H1 (cell line): Measurements from ENCODE around the gene LRRC37A. TPM values are rescaled to one million over a fixed set of nuclear protein-coding genes. Genes with fewer than 3 reads are reported as not detected.
"Not testable (repeated sequence)": the region's sequence is repeated elsewhere in the genome, so short reads cannot be mapped to it uniquely, and the experiment has no call there.

Experiments
- CTCF ChIA-PET: fragments of 300-600 bp; sonication (Branson Sonifier 250); formaldehyde crosslinking; loops from one replicate; lab custom pipeline; 2021; ENCODE audit not compliant: partially characterized antibody; lab: Charles Lee
- POLR2A ChIA-PET: fragments of 300-600 bp; sonication (Branson Sonifier 250); formaldehyde crosslinking; loops from one replicate; lab custom pipeline; 2021; ENCODE audit warnings: inconsistent platforms; ENCODE audit not compliant: partially characterized antibody; lab: Charles Lee
- DNase-seq, 2 experiments: peaks; one replicate each; pipeline versions ENCODE4 v3.0.0 to v3.0.0-alpha.2; 2010 to 2022; ENCODE audit warnings: low spot score in 2 of 2, low read depth in 1 of 2, mixed read lengths in 1 of 2
- FAIRE-seq: peaks from 2 replicates; lab custom pipeline; 2011; peaks lifted over from hg19 to GRCh38; lab: Jason Lieb, UNC
- H2AFZ ChIP-seq: 2 replicates; pipeline ENCODE4 v1.8.1; 2012; ENCODE audit warnings: low read length, inconsistent platforms
- H2AK5ac ChIP-seq: 2 replicates; pipeline ENCODE4 v1.6.1; 2013; ENCODE audit warnings: low read depth, low read length
- H2BK120ac ChIP-seq: replicated peaks from 2 replicates; pipeline ENCODE3; 2013; ENCODE audit warnings: low read depth, low read length, inconsistent platforms
- H2BK12ac ChIP-seq: 2 replicates; pipeline ENCODE4 v1.6.1; 2013; ENCODE audit warnings: low read depth, low read length
- H2BK15ac ChIP-seq: 2 replicates; pipeline ENCODE4 v1.6.1; 2013; ENCODE audit warnings: low read length
- H2BK20ac ChIP-seq: 2 replicates; pipeline ENCODE4 v1.6.1; 2013; ENCODE audit warnings: low read length
- H2BK5ac ChIP-seq: 2 replicates; pipeline ENCODE4 v1.6.1; 2013; ENCODE audit warnings: low read depth, low read length
- H3K14ac ChIP-seq: 2 replicates; pipeline ENCODE4 v1.6.1; 2013; ENCODE audit warnings: inconsistent platforms; ENCODE audit not compliant: insufficient read length
- H3K18ac ChIP-seq: 2 replicates; pipeline ENCODE4 v1.6.1; 2013; ENCODE audit warnings: low read length; ENCODE audit errors: extremely low read depth
- H3K23ac ChIP-seq: 2 replicates; pipeline ENCODE4 v1.6.1; 2013; ENCODE audit warnings: inconsistent platforms; ENCODE audit not compliant: insufficient read length
- H3K23me2 ChIP-seq: 2 replicates; pipeline ENCODE4 v1.6.1; 2013; ENCODE audit warnings: low read depth, low read length
- H3K27ac ChIP-seq: 2 replicates; pipeline ENCODE4 v1.6.1; 2011; ENCODE audit warnings: low read depth, low read length, inconsistent platforms
- H3K27me3 ChIP-seq, 4 experiments: replicated peaks in 1 of 4; 1 replicate in 1 of 4; 2 replicates in 3 of 4; pipeline versions ENCODE4 v1.6.1 to v1.8.1; 2011 to 2013; ENCODE audit warnings: low read length in 3 of 4, mild to moderate bottlenecking in 3 of 4, inconsistent platforms in 2 of 4, mixed read lengths in 2 of 4, moderate library complexity in 1 of 4; ENCODE audit not compliant: control insufficient read depth in 3 of 4, insufficient read depth in 3 of 4; ENCODE audit errors: extremely low read depth in 1 of 4
- H3K36me3 ChIP-seq, 4 experiments: 2 replicates each; pipeline versions ENCODE4 v1.6.1 to v1.8.1; 2011 to 2013; ENCODE audit warnings: mild to moderate bottlenecking in 4 of 4, low read length in 3 of 4, moderate library complexity in 2 of 4, control low read depth in 1 of 4, inconsistent platforms in 1 of 4; ENCODE audit not compliant: insufficient read depth in 4 of 4, control insufficient read depth in 2 of 4
- H3K4ac ChIP-seq: replicated peaks from 2 replicates; pipeline ENCODE3; 2013; ENCODE audit warnings: low read length, low read depth, mixed read lengths, inconsistent platforms; ENCODE audit not compliant: insufficient read length
- H3K4me1 ChIP-seq, 4 experiments: replicated peaks in 1 of 4; 1 replicate in 1 of 4; 2 replicates in 3 of 4; pipeline versions ENCODE4 v1.6.1 to v1.8.1; 2011 to 2013; ENCODE audit warnings: low read length in 3 of 4, inconsistent platforms in 2 of 4, mixed read lengths in 1 of 4; ENCODE audit not compliant: insufficient read depth in 4 of 4, control insufficient read depth in 3 of 4
- H3K4me2 ChIP-seq, 2 experiments: 2 replicates each; pipeline versions ENCODE4 v1.6.1 to v1.8.1; 2011 to 2013; ENCODE audit warnings: low read depth in 2 of 2, low read length in 2 of 2, control low read depth in 1 of 2, inconsistent platforms in 1 of 2, mild to moderate bottlenecking in 1 of 2; ENCODE audit not compliant: insufficient read depth in 1 of 2
- H3K4me3 ChIP-seq, 4 experiments: fragments of 200-600, 300-600 bp in 1 of 4; sonication (generic), shearing (Covaris generic), sonication (Bioruptor Twin) in 1 of 4; 2 replicates each; pipeline versions ENCODE4 v1.5.1 to v1.8.1; 2011 to 2016; ENCODE audit warnings: low read length in 4 of 4, low read depth in 3 of 4, control low read depth in 2 of 4, inconsistent platforms in 2 of 4, mild to moderate bottlenecking in 2 of 4, mixed read lengths in 1 of 4, moderate library complexity in 1 of 4; ENCODE audit not compliant: insufficient read depth in 2 of 4; ENCODE audit errors: extremely low read depth in 1 of 4
- H3K56ac ChIP-seq: replicated peaks from 2 replicates; pipeline ENCODE3; 2013; ENCODE audit warnings: low read depth, mild to moderate bottlenecking, mixed read lengths, low read length, inconsistent platforms; ENCODE audit not compliant: insufficient read length
- H3K79me1 ChIP-seq: 2 replicates; pipeline ENCODE4 v1.6.1; 2013; ENCODE audit warnings: low read depth, low read length, control low read depth
- H3K79me2 ChIP-seq, 2 experiments: 2 replicates each; pipeline versions ENCODE4 v1.6.1 to v1.8.1; 2012 to 2013; ENCODE audit warnings: low read length in 2 of 2, mild to moderate bottlenecking in 2 of 2, inconsistent platforms in 1 of 2; ENCODE audit not compliant: insufficient read depth in 2 of 2, control insufficient read depth in 1 of 2
- H3K9ac ChIP-seq, 4 experiments: replicated peaks in 1 of 4; 1 replicate in 1 of 4; 2 replicates in 3 of 4; pipeline versions ENCODE4 v1.6.1 to v1.8.1; 2011 to 2013; ENCODE audit warnings: low read depth in 3 of 4, low read length in 3 of 4, control low read depth in 2 of 4, mild to moderate bottlenecking in 2 of 4, moderate library complexity in 2 of 4, inconsistent platforms in 1 of 4; ENCODE audit errors: extremely low read depth in 1 of 4
- H3K9me3 ChIP-seq, 2 experiments: 2 replicates each; pipeline versions ENCODE4 v1.6.1 to v1.8.1; 2012 to 2013; ENCODE audit warnings: mild to moderate bottlenecking in 2 of 2, moderate library complexity in 2 of 2, control low read depth in 1 of 2, inconsistent platforms in 1 of 2, low read depth in 1 of 2, low read length in 1 of 2, mixed read lengths in 1 of 2; ENCODE audit not compliant: insufficient read depth in 2 of 2
- H4K20me1 ChIP-seq, 2 experiments: replicated peaks in 1 of 2; 2 replicates each; pipeline versions ENCODE3 to v1.8.1; 2011 to 2013; ENCODE audit warnings: inconsistent platforms in 2 of 2, low read length in 2 of 2, mild to moderate bottlenecking in 1 of 2; ENCODE audit not compliant: insufficient read depth in 2 of 2, control insufficient read depth in 1 of 2
- H4K5ac ChIP-seq: 2 replicates; pipeline ENCODE4 v1.6.1; 2013; ENCODE audit warnings: low read length, low read depth, mixed read lengths, inconsistent platforms; ENCODE audit not compliant: insufficient read length
- H4K8ac ChIP-seq: 2 replicates; pipeline ENCODE4 v1.8.0; 2013; ENCODE audit warnings: mild to moderate bottlenecking, moderate library complexity, low read length, inconsistent platforms; ENCODE audit not compliant: insufficient read depth; ENCODE audit errors: extremely low read depth
- H4K91ac ChIP-seq: replicated peaks from 2 replicates; pipeline ENCODE3; 2013; ENCODE audit warnings: low read length, mixed read lengths, inconsistent platforms; ENCODE audit not compliant: insufficient read length
- polyA plus RNA-seq, 7 experiments: library from polyadenylated mRNA; depleted of rRNA in 3 of 7; stranded (reverse) in 5 of 7; unstranded in 2 of 7; fragments of >200 nt in 5 of 7; fragments of 200-250 nt in 2 of 7; gene quantifications; 1 replicate in 5 of 7; 2 replicates in 1 of 7; 4 replicates in 1 of 7; pipeline versions ENCODE4 v1.2.1 to v1.2.3, GENCODE V29; 2011 to 2013; ENCODE audit warnings: missing spikeins in 2 of 7, mixed read lengths in 2 of 7
- small RNA-seq: library from polyadenylated mRNA; stranded (forward); fragments of <200 nt; extraction: miRNeasy Mini kit (QIAGEN cat#:217004); gene quantifications from one replicate; pipeline ENCODE3, GENCODE V24; 2013; ENCODE audit not compliant: insufficient read depth
- total RNA-seq: library from RNA; stranded (reverse); fragmentation: NEBNext Ultra II Directional; extraction: Animal tissue kit (Norgen Biotek cat#: 25700); gene quantifications from 2 replicates; pipeline ENCODE4 v1.2.1, GENCODE V29; 2021

Gene LRRC37A
- total and polyA plus RNA-seq, 2 of the 8 experiments (the other 6 are each of a cell fraction or from before 2014, with no cell fraction given): 1.4 to 2.9 TPM

DNA sequence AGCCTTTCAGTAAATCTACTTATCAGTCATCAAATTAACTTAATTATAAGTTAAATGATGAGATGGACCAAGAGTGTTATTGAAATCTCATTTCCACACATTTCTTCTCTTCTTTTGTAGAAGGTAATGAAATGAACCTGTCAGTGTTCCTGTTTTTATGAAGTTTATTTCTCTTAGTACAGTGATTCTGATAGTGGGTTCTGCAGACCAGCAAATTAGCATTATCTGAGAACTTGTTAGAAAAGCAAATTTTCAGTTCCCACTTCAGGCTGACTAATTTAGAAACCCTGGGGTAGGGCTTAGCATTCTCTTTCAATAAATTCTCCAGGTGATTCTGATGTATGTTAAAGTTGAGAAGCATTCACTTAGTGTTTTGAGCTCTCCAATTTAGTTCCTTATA lies 90.6 kb downstream of the LRRC37A start:
- H3K9me3 ChIP-seq, H3K36me3 ChIP-seq, H3K4ac ChIP-seq, FAIRE-seq, H2BK5ac ChIP-seq, H4K20me1 ChIP-seq, H2BK120ac ChIP-seq, H3K79me2 ChIP-seq, H2BK20ac ChIP-seq, H3K27ac ChIP-seq, H3K4me1 ChIP-seq, POLR2A ChIA-PET, H2AFZ ChIP-seq, H3K4me3 ChIP-seq, H2BK15ac ChIP-seq, H3K79me1 ChIP-seq, H3K9ac ChIP-seq, H3K23ac ChIP-seq, H2AK5ac ChIP-seq, H4K91ac ChIP-seq, H3K4me2 ChIP-seq, H4K5ac ChIP-seq, H3K56ac ChIP-seq, H3K14ac ChIP-seq, H3K23me2 ChIP-seq, H2BK12ac ChIP-seq, H4K8ac ChIP-seq, H3K27me3 ChIP-seq, H3K18ac ChIP-seq, DNase-seq, CTCF ChIA-PET: not testable (repeated sequence)

Small RNA genes lying within 50 kb of the gene (small RNA-seq; reads per million reads assigned to genes)
- not detected for gene RN7SL656P

Other genes with a start within 250 kb of the LRRC37A start
- 116 and 128 TPM in 2 replicates for gene KANSL1, start 101.7 kb upstream of the LRRC37A start, total RNA-seq
- gene KANSL1, start 101.7 kb upstream of the LRRC37A start, polyA plus RNA-seq (2011; rRNA removed): 34.0 and 43.3 TPM in 2 replicates
- 18.7 and 21.6 TPM in 2 replicates for gene ARL17B, start 66.6 kb downstream of the LRRC37A start, total RNA-seq
- 4.8 and 5.4 TPM in 2 replicates for gene ARL17B, start 66.6 kb downstream of the LRRC37A start, polyA plus RNA-seq (2011; rRNA removed)
- 10.7 and 11.6 TPM in 2 replicates for gene LRRC37A2, start 217.3 kb downstream of the LRRC37A start, total RNA-seq
- 4.1 and 4.7 TPM in 2 replicates for gene LRRC37A2, start 217.3 kb downstream of the LRRC37A start, polyA plus RNA-seq (2011; rRNA removed)